HG03432 (cell line): ENCODE data around the gene TMEM91.
A peak's percentile ranks its signal among the peaks of the same experiment; 100 is the strongest.
"Not testable (repeated sequence)": the region's sequence is repeated elsewhere in the genome, so short reads cannot be mapped to it uniquely, and the experiment has no call there.

Source experiments
- ATAC-seq: cut with Tn5 transposase; IDR thresholded peaks from one replicate; pipeline ENCODE4 v1.9.1; 2021; ENCODE audit warnings: mild to moderate bottlenecking, moderate library complexity; ENCODE audit not compliant: unreplicated experiment

Gene TMEM91

GRCh38 chr19:41373993-41374392 is 2.3 kb upstream of the TMEM91 start:
- no peak for ATAC-seq

- no peak for ATAC-seq
Measured at GRCh38 chr19:41376998-41377365, 649 bp downstream of the TMEM91 start.

- ATAC-seq = peak; percentile 70
Measured at GRCh38 chr19:41377977-41378709, 1.8 kb downstream of the TMEM91 start.

GRCh38 chr19:41381536-41381935 is 5.2 kb downstream of the TMEM91 start:
- ATAC-seq = not testable (repeated sequence)

- no peak for ATAC-seq
Measured at GRCh38 chr19:41384351-41384750, 8.0 kb downstream of the TMEM91 start.

- no peak for ATAC-seq
Measured at GRCh38 chr19:41386442-41386841, 10.1 kb downstream of the TMEM91 start.

GRCh38 chr19:41391618-41392017 is 15.3 kb downstream of the TMEM91 start:
- ATAC-seq = no peak

GRCh38 chr19:41392775-41393174 is 16.4 kb downstream of the TMEM91 start:
- no peak for ATAC-seq

GRCh38 chr19:41395355-41395754 is 19.0 kb downstream of the TMEM91 start:
- ATAC-seq = no peak

- ATAC-seq = peak; percentile 89
Measured at GRCh38 chr19:41397086-41398049, 21.0 kb downstream of the TMEM91 start, which contains the start of the genes BCKDHA and EXOSC5. Gene BCKDHA, plus strand, starts transcription at chr19:41397818. Its CDS starts 10 bp downstream, at chr19:41397828. Gene EXOSC5, minus strand, starts transcription at chr19:41397359. Its CDS starts 31 bp downstream, at chr19:41397328.

GRCh38 chr19:41398050-41398418 is 21.7 kb downstream of the TMEM91 start:
- no peak for ATAC-seq

GRCh38 chr19:41398598-41398997 is 22.3 kb downstream of the TMEM91 start:
- no peak for ATAC-seq

- ATAC-seq = no peak
Measured at GRCh38 chr19:41399091-41399490, 22.8 kb downstream of the TMEM91 start.

GRCh38 chr19:41399525-41399924 is 23.2 kb downstream of the TMEM91 start:
- no peak for ATAC-seq

GRCh38 chr19:41401483-41401882 is 25.1 kb downstream of the TMEM91 start:
- ATAC-seq = no peak

- no peak for ATAC-seq
Measured at GRCh38 chr19:41402010-41402409, 25.7 kb downstream of the TMEM91 start.

- ATAC-seq = no peak
Measured at GRCh38 chr19:41403181-41403970, 27.0 kb downstream of the TMEM91 start.

- no peak for ATAC-seq
Measured at GRCh38 chr19:41405776-41406175, 29.4 kb downstream of the TMEM91 start.

- ATAC-seq = no peak
Measured at GRCh38 chr19:41407271-41407670, 30.9 kb downstream of the TMEM91 start.

GRCh38 chr19:41408256-41408655 is 31.9 kb downstream of the TMEM91 start:
- ATAC-seq = no peak

- not testable (repeated sequence) for ATAC-seq
Measured at GRCh38 chr19:41408846-41409245, 32.5 kb downstream of the TMEM91 start.
